Skeletal muscle satellite cell (primary cell): Measurements from ENCODE around the gene ADAT2.
A peak's percentile ranks its signal among the peaks of the same experiment; 100 is the strongest.

Experiments
- H3K27me3 ChIP-seq: 2 replicates; pipeline ENCODE4 v1.7.0; 2013; ENCODE audit warnings: low read length; ENCODE audit not compliant: control insufficient read depth, insufficient read depth
- H3K36me3 ChIP-seq: 2 replicates; pipeline ENCODE4 v1.7.0; 2013; ENCODE audit warnings: mild to moderate bottlenecking, control low read depth, low read length; ENCODE audit not compliant: insufficient read depth
- H3K4me1 ChIP-seq: 2 replicates; pipeline ENCODE4 v1.7.0; 2013; ENCODE audit warnings: low read length; ENCODE audit not compliant: control insufficient read depth, insufficient read depth
- H3K4me2 ChIP-seq: 2 replicates; pipeline ENCODE4 v1.7.0; 2013; ENCODE audit warnings: mild to moderate bottlenecking, low read length
- H3K4me3 ChIP-seq: 2 replicates; pipeline ENCODE4 v1.7.0; 2013; ENCODE audit warnings: low read length
- H3K9ac ChIP-seq: 2 replicates; pipeline ENCODE4 v1.7.0; 2013; ENCODE audit warnings: mild to moderate bottlenecking, low read depth, low read length, moderate library complexity
- H3K9me3 ChIP-seq: replicated peaks from 2 replicates; pipeline ENCODE4 v1.7.0; 2013; ENCODE audit warnings: mild to moderate bottlenecking, control low read depth, low read length

ADAT2 gene

DNA sequence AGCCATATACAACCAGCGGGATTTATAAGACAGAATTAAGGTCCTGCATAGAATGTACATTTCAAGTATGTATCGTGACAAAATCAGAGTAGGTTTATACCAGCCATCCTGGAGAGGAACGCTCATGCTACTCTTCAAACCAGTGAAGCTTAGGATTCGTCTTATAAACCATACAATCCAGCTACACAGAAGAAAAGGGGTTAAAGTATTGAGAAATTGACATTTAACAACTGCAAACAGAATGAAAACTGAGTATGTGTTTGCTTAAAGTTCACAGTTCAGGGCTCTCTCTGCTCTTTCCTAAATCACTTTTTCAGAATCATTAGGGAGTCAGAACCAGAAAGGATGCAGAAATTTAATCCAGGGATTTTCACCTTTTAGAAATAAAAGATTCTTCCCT lies 17.9 kb downstream of the ADAT2 start:
- no peaks in the 10 kb centered on the region for H3K27me3 ChIP-seq
- H3K4me3 ChIP-seq: no peak overlapping the region
- H3K9me3 ChIP-seq: no peaks in the 10 kb centered on the region

GRCh38 chr6:143431226-143431625 lies 19.3 kb downstream of the ADAT2 start:
- Histone ChIP-seq H3K9ac (no peak overlapping the region), H3K9me3 (no peaks in the 10 kb centered on the region), H3K4me3 (no peak overlapping the region), H3K4me2 (no peak overlapping the region), H3K36me3 (peaks cover 14% of the 10 kb centered on the region), H3K27me3 (no peaks in the 10 kb centered on the region), H3K4me1 (peaks cover 3% of the 10 kb centered on the region)

More for the DNA sequence above, 17.9 kb downstream of the ADAT2 start:
- no peak overlapping the region for H3K4me2 ChIP-seq
- H3K9ac ChIP-seq: no peak overlapping the region
- H3K4me1 ChIP-seq: no peaks in the 10 kb centered on the region
- peaks cover 17% of the 10 kb centered on the region for H3K36me3 ChIP-seq

DNA sequence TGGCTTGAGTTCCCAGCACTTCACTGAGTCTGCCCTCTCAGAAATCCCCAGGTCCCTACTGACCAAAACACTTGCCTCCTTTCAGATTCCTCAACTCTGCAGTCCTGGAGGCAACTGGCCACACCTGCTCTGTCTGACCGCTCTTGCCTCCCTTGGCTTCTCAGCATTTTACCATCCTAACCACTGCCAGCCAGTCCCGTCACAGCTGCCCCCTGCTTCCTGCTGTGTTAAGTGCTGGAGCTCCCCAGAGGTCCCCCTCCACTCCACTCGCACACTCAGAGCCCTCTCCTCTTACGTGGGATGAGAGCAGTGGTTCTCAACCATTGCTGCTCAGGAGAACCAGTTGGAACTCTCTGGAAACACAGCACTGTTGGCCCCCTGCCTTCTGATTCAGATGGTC lies 20.5 kb downstream of the ADAT2 start:
- H3K9ac ChIP-seq: no peak overlapping the region
- peaks cover 3% of the 10 kb centered on the region for H3K4me1 ChIP-seq
- H3K4me2 ChIP-seq: no peak overlapping the region
- H3K9me3 ChIP-seq: no peaks in the 10 kb centered on the region
- H3K27me3 ChIP-seq: no peaks in the 10 kb centered on the region
- H3K36me3 ChIP-seq: peaks cover 11% of the 10 kb centered on the region
- H3K4me3 ChIP-seq: no peak overlapping the region

DNA sequence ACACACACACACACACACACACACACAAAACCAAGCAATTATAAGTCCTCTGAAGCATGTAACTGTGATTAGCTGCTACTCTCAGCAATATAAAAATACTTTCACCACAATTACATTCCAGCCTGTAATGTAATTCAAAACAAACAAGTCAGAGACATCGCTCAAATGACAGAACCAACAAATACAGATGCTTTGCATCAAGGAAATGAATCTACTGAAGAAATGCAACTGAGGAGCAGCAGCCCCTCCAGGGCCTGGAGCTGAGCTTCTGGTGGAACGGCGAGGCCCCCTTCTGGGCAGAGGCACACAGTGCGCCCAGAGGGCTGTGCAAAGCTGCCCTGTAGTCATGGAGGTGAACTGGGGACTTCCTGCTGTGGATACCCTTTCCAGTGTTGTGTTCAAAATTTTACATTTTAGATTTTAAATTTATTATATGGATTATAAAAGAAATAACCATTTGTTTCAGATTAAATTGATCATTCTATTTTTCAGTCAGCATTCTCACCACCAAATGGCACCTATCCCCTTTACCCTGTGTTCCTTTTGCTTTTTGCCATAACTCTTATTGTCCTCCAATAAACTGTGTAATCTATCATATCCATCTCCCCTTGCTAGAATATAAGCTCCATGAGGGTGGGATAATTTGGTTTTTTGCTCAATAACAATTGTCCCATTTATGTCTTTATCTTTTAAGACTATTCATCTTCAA lies 23.2 kb downstream of the ADAT2 start:
- Histone ChIP-seq H3K9me3 (no peaks in the 10 kb centered on the region), H3K36me3 (peaks cover 8% of the 10 kb centered on the region), H3K4me2 (no peak overlapping the region), H3K4me3 (no peak overlapping the region), H3K4me1 (peaks cover 3% of the 10 kb centered on the region), H3K27me3 (no peaks in the 10 kb centered on the region), H3K9ac (no peak overlapping the region)

- Histone ChIP-seq H3K4me1 (peaks cover 3% of the 10 kb centered on the region), H3K27me3 (no peaks in the 10 kb centered on the region), H3K9ac (no peak overlapping the region), H3K4me3 (no peak overlapping the region), H3K36me3 (no peaks in the 10 kb centered on the region), H3K9me3 (no peaks in the 10 kb centered on the region), H3K4me2 (no peak overlapping the region)
These were observed 24.5 kb downstream of the ADAT2 start for GRCh38 chr6:143426026-143426425.

GRCh38 chr6:143419526-143419925 lies 31.0 kb downstream of the ADAT2 start:
- Histone ChIP-seq H3K27me3 (no peaks in the 10 kb centered on the region), H3K36me3 (no peaks in the 10 kb centered on the region), H3K9ac (no peak overlapping the region), H3K4me1 (no peaks in the 10 kb centered on the region), H3K4me2 (no peak overlapping the region), H3K9me3 (no peaks in the 10 kb centered on the region), H3K4me3 (no peak overlapping the region)

GRCh38 chr6:143414769-143415168 lies 35.7 kb downstream of the ADAT2 start:
- no peak overlapping the region for H3K4me3 ChIP-seq
- H3K27me3 ChIP-seq: no peaks in the 10 kb centered on the region
- no peak overlapping the region for H3K9ac ChIP-seq
- no peak overlapping the region for H3K4me2 ChIP-seq
- H3K9me3 ChIP-seq: no peaks in the 10 kb centered on the region
- peaks cover 22% of the 10 kb centered on the region for H3K4me1 ChIP-seq
- H3K36me3 ChIP-seq: no peaks in the 10 kb centered on the region

GRCh38 chr6:143410859-143411270 lies 39.6 kb downstream of the ADAT2 start:
- peak overlapping the region; percentile 17 for H3K9ac ChIP-seq
- no peak overlapping the region for H3K4me3 ChIP-seq
- peak overlapping the region; percentile 1 for H3K4me2 ChIP-seq
- H3K27me3 ChIP-seq: no peaks in the 10 kb centered on the region
- peaks cover 41% of the 10 kb centered on the region for H3K4me1 ChIP-seq
- H3K9me3 ChIP-seq: no peaks in the 10 kb centered on the region
- H3K36me3 ChIP-seq: no peaks in the 10 kb centered on the region

GRCh38 chr6:143408787-143409162 lies 41.7 kb downstream of the ADAT2 start:
- peaks cover 56% of the 10 kb centered on the region for H3K4me1 ChIP-seq
- no peaks in the 10 kb centered on the region for H3K27me3 ChIP-seq
- H3K36me3 ChIP-seq: no peaks in the 10 kb centered on the region
- H3K4me3 ChIP-seq: no peak overlapping the region
- no peak overlapping the region for H3K4me2 ChIP-seq
- no peaks in the 10 kb centered on the region for H3K9me3 ChIP-seq
- H3K9ac ChIP-seq: peak overlapping the region; percentile 2

GRCh38 chr6:143408151-143408786 lies 42.2 kb downstream of the ADAT2 start:
- Histone ChIP-seq H3K4me1 (peaks cover 56% of the 10 kb centered on the region), H3K4me2 (no peak overlapping the region), H3K9me3 (no peaks in the 10 kb centered on the region), H3K27me3 (no peaks in the 10 kb centered on the region), H3K4me3 (no peak overlapping the region), H3K36me3 (no peaks in the 10 kb centered on the region), H3K9ac (no peak overlapping the region)

DNA sequence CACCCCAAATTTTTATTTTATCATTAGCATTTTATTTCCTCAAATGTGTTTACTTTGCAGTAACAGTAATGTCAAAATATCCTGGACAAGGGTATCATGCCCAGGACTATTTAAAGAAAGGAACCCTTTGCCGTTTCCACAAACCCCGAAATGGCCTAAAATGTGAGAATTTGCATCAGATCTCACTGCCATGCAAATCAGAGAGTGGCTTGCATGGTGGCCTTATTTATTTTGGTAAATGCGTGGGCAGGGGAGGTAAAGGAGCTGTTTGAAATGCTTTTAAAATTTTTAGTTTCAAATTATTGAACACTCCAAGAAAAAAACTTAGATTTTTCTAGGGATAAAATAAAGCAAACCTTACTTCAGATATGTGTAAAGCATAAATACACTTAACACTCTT lies 43.8 kb downstream of the ADAT2 start:
- Histone ChIP-seq H3K9ac (no peak overlapping the region), H3K4me2 (no peak overlapping the region), H3K36me3 (no peaks in the 10 kb centered on the region), H3K4me1 (peaks cover 58% of the 10 kb centered on the region), H3K9me3 (no peaks in the 10 kb centered on the region), H3K27me3 (no peaks in the 10 kb centered on the region), H3K4me3 (no peak overlapping the region)
